GM18520 (cell line): ENCODE results near the gene NAA40.

Source experiments
- ATAC-seq: cut with Tn5 transposase; IDR thresholded peaks from one replicate; pipeline ENCODE4 v1.9.1; 2021; ENCODE audit not compliant: unreplicated experiment

NAA40 gene

DNA sequence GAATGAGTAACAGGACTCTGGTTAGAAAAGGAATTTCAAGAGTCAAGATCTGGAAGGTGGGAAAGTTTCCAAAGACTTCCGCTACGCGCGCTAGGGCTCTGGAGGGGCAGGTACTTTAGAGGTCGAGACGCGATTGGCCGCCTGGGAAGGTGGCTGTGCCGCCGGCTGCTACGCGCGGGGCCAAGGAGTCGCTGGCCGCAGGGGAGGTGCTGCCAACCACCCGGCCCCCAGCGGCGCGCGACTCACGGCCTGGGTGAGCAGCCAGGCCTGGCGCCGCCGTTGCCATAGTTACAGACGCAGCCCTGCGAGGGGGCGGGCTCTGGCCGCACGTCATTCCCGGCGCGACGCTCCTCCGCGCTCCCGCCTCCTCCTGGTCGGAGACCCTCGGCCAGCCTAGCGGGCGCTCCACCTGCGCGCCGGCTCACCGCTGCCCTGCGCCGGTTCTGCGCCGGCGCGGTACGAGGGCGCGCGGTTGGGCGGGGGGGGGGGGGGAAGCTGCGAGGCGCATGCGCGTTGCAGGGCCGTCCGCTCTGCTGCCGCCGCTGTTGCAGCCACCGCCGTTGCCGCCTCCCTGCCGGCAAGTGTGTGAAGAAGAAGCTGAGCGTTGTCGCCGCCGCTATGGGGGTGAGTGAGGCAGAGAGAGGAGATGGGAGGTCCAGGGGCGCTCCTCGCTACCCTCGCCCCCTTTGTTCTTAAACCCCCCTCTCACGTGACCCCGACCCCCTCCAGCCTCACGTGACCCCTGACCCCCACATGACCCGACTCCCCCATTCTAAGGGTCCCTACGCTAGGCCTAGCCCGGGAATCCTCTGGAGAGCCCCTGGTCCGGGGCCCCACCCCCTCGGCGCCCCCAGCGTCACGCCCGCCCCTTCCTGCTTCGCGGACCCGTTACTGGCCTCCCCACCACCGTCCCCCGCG lies at the start of gene NAA40:
Gene NAA40 (plus strand): TSS at position 524 of the 918 bp plus-strand sequence. CDS start 95 bp downstream, at position 619.
- peak; percentile 94 for ATAC-seq

DNA sequence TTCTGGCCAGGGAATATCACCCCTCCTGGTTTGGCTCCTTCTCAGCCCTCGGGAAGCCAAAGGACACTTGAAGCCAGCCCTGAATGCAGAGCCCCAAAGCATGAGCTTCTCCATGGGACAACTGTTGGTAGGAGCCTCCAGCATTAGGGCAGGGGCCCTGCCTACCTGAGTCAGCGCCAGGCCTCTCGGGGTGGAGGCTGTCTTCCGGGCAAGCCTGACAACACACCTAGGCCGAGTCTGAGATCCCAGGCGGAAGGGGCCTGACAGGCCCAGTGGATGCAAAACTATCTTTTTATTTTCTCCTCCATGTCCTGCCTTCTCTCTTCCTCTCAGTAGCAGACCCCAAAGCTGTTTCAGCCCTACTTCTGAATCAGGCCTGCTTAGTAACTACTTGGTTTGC lies 49.5 kb upstream of the NAA40 start:
- no peak for ATAC-seq

DNA sequence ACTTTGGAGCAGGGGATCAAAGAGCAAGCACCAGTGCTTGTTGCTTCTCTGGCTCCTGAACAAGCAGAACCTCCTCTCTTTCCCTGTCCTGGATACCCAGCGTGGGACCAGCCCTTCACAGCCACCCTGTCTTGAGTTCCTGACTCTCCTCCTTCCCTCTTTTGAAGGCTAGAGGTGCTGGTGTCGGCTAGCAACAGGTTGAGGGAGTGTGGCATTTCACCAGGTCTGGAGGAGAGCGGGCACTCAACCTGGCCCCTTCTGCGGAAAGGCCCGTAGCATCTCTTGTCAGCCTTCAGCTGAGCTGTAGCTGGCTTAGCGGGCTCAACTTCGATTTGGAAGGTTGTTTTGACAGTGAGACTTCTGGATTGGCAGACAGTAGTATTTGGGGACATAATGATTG lies 48.4 kb upstream of the NAA40 start:
- ATAC-seq, result no peak

DNA sequence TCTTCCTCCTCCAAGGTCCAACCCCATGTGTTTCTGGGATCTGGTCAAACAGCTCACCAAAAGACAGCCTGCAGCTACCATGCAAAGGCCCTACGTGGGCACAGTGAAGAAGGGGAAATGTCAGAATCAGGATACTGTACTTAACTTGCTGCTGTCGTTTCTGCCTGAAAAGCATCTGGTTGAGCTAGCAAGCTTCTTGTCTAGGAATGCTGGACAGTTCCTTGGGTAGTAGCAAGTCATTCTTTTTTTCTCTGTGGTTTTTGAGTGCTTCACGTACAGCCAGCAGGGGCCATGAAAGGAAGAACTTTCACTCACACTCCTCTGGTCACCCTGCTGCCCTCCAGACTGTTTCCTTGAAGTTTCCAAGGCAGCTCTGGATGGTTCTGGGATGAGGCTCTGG lies 46.6 kb upstream of the NAA40 start:
- ATAC-seq, result no peak

DNA sequence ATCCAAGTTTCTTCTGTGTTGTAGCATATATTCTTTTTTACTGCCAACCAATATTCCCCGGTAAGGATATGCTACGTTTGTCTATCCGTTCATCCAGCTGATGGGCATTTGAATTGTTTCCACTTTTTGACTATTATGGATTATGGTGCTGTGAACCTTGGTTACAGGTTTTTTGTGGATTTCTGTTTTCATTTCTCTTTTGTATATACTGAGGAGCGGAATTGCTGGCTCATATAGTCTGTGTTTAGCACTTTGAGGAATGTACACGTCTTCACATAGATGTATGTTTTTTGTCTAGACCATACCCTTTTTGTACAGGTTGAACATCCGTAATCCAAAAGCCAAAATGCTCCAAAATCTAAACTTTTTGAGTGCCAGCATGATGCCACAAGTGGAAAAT lies 45.4 kb upstream of the NAA40 start:
- no peak for ATAC-seq

DNA sequence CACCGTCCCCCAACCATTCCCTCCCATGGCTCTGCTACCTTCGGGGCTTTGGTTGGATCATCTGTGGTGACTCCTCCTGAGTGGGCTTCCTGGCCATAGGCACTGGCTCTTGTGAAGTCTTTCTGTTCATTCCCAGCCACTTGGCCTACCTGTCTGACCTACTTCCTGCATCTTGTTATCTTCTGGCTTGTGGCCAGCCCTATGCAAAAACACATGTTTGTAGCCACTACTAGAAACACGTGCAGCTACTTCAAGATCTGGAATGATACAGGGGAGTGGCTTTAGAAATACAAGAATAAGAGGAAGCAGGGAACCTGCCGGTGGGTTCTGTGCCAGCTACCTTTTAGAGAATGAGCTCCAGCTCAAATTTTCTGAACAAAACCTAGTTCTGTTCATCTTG lies 42.7 kb upstream of the NAA40 start:
- no peak for ATAC-seq

DNA sequence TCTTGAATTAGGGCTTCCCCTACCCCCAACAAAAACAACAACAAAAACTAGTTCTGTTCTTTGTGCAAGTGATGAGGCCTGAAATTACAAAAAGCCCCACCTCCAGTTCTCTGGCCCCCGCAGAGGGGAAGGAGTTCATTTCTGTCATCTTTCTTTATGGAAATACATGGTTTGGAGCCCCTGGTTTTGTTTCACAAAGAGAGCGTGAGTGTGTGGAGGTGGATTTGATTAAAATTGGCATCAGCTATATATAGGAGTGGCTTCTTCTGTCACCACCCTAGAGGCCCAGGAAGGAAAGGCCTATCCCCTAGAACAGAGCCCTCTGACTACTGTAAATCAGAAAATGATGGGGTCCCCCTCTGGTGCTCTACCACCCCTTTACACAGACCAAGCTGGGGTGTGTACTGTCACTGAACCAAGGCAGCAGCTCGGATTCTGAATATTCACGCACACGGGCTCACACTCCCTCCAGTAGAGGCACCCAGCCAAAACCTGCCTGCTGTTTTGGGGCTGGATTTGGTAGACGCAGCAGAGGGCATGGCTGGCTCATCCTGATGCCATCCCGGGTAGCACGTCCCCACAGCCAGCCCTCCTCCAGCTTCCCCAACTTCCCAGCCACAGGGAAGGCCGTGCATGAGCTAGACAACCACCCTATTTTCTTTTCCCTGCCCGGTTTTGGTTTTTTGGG lies 41.2 kb upstream of the NAA40 start:
- ATAC-seq, result no peak

DNA sequence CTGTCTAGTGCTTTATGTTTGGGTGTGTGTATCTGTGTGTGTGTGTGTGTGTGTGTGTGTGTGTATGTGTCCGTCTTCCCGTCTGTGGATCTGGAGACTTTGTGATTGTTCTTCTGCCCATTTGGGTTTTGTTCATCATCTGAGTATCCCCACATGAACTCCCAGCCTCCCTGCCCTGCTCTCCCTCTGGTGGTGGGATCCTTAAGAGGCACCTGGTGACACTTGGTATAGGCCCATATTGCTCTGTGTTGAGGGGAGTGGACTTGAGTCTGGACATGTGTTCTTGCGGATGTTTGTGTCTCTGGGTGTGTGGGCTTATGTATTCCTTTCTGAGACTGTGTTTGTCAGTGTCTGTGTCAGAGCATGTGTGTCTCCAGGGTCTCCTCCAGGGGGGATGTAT lies 37.1 kb upstream of the NAA40 start:
- ATAC-seq, result no peak

DNA sequence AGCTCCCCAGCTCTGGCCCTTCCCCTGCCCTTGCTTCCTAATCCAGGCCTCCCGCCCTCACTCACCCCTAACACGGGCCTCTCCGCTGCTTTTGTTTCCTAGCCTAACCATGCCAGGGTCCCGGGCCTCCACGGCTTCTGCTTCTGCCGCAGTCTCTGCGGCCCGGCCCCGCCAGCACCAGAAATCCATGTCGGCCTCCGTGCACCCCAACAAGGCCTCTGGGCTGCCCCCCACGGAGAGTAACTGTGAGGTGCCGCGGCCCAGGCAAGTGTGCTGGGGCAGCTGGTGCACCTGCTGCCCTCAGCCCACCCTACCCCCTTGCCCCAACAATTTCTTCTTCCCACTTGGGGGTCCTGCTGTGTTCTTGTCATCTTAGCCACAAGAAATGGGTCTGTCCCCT lies 34.9 kb upstream of the NAA40 start:
- no peak for ATAC-seq

DNA sequence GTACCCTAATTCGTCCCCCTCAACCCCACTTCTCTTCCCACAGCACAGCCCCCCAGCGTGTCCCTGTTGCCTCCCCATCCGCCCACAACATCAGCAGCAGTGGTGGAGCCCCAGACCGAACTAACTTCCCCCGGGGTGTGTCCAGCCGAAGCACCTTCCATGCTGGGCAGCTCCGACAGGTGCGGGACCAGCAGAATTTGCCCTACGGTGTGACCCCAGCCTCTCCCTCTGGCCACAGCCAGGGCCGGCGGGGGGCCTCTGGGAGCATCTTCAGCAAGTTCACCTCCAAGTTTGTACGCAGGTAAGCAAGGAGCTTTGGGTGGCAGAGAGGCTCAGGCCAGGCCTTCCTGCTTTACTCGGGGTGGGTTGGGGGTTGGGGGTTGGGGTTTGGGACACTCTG lies 34.1 kb upstream of the NAA40 start:
- no peak for ATAC-seq

DNA sequence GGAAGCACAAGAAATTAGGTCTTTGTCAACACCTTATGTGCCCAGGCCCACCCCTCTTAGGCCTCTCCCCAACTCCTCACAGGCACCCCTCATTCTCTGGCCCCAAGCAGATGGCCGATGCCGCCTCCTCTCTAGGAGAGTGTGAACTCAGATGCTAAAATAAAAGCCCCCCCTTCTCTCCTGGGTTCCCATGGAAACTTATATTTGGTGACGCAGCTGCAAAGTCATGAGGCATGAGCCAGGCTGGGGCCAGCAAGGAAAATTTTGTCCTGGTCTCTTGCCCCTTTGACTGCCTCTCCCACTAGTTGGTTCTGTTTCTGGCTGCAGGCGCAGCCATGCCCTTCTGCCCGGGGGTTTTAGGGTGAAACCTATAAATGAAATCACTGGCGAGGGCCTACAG lies 33.6 kb upstream of the NAA40 start:
- no peak for ATAC-seq

DNA sequence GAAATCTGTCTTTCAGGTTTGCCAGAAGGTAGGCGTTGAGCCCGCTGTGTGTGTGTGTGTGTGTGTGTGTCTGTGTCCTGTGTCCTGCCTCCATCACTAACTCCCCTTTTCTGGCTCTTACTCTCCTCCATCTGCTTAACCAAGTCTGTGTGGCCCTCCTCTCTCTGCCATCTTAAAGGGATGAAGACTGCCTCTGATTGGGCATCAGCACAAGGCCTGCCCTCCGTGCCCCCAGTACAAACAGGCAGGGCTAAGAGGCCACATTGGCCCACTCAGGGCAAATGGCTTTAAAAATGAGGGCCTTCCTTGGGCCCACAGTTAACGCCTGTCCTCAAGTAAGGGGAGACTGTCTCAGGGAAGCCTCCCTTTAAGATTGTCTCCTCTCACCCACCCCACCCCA lies 32.7 kb upstream of the NAA40 start:
- no peak for ATAC-seq

DNA sequence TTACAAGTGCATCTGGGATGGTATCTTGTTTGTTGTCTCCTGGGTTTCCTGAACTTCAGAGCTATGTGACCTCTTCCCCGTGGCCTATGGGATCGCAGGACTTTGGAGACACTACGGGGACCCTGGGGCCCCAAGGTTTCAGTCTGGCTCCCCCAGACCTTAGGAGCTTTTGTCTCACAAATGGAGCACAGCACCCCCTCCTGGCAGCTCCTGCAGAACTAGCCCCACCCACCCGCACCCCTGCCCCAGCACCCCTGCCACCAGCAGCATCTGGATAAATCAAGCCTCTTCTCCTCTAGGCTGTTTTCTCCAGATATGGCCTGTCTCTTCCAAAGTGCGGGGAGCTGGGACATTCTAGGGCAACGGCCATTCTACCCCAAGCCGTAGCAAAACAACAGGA lies 32.2 kb upstream of the NAA40 start:
- no peak for ATAC-seq

DNA sequence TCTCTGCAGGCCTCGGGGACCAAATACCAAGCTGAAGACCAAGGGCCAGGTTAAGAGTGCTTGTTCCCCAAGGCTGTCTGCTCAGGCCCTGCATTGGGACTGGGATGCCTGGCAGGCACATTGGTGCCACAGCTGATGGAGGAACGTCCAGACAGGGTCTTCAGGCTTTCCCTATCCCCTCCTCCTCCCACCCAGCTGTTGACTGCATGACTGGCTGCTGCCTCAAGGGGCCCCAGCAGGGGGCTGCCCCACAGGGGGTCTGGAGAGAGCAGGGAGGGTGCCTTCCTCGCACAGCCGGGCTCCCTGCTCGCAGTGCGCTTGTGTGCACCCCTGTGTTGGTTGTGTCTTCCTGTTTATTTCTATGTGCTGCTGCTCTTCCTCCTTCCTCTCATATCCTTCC lies 31.7 kb upstream of the NAA40 start:
- no peak for ATAC-seq

DNA sequence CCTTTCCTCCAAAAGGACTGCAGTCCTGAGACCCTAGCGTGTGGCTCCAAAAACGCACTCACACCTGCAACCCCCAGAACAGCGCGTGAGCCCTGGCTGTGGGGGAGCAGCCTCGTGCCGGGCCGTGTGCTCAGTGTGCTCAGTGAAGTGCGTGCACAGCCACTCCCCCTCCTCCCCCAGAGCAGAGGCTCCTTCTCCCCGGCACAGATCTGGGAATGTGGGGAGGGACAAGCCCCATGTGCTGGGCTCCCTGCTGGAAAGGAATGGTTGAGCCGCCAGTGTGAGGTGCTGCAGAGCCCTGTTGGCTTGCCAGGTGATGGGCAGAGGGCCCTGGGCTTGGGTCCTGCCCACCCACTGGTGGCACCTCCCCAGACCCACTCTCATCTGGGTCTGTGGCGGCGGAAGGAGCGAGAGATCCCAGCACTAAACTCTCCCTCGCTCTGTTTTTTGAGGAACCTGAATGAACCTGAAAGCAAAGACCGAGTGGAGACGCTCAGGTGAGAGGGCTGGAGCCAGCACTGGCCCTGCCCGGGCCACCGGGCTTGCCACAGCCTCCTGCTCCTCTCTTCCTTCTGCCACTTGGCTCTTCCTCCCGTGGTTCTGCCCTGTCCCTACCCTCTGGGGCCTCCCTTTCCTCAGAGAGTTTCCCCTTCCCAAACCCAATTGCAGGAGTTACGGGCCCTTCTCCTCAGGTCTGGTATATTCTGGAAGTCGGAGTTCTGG lies 30.8 kb upstream of the NAA40 start:
- no peak for ATAC-seq

DNA sequence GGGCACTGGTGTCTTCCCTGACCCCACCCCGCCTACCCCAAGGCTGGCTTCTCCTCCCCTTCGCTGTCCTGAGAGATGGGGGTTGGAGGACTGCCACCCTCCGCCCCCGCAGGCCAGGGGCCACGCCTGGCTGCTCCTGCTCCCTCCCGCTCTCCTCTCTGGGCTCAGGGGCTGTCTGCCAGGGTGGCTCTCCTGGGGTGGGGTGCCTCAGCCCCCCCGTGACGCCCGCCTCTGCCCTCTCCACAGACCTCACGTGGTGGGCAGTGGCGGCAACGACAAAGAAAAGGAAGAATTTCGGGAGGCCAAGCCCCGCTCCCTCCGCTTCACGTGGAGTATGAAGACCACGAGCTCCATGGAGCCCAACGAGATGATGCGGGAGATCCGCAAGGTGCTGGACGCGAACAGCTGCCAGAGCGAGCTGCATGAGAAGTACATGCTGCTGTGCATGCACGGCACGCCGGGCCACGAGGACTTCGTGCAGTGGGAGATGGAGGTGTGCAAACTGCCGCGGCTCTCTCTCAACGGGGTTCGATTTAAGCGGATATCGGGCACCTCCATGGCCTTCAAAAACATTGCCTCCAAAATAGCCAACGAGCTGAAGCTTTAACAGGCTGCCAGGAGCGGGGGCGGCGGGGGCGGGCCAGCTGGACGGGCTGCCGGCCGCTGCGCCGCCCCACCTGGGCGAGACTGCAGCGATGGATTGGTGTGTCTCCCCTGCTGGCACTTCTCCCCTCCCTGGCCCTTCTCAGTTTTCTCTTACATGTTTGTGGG lies 30.0 kb upstream of the NAA40 start:
- ATAC-seq, result no peak

DNA sequence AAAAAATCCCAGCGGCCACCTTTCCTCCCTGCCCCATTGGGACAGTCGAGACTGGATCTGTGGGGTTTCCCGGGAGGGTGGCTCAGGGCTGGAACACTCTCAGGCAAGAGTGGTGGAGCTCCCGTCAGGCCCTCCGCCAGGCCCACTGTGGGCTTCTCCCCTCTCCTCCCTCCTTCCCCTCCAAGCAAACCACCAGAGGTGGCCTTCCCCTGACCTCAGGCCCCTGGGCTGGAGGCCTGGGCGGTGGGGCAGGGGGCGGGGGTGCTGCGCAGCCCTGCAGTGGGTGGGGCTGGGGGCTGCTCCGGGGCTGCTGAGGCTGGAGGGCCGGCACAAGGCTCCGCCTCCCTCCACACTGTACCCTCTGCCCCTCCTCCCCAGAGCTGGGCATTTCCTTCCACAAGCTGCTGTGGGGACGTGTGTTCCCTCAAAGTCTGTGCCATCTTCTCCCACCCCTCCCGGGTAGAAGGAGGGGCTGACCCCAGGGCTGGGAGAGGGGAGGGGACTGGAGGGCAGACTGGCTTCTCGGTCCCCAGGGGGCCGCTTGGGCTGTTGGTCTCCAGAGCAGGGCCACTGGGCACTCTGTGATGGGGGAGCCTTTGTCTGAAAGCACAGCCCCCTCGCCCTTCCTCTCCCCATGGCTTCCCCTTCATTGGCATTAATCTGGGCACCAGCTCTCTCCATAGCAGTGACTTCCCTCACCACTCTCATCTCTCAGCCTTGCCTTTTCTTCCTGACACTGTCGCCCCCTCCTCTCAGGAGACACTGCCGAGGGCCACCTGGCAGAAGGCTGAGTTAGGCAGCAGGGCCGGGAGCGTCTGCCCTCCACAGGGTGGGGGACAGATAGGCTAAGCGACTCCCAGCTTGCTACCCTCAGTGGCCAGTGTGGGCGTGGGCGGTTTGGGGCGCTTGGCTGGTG lies 29.0 kb upstream of the NAA40 start:
- ATAC-seq, result no peak

DNA sequence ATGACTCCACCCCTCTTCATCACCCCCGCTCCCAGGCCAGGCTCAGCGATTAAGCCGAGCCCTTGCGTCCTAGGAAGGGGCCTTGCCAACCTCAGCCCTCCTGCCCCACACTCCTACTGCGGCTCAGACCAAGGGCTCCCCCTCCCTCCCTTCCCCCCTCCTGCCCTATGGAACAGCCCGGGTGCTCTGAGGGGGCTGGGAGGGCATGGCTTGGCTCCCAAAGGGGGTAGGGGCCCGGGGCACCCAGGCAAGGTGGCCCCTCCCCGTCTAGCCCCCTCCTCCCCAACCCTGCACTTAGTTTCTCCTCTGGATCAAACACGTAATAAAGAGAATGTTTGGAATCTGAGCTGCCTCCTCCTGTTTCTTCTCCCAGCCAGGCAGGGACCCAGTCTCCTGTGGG lies 28.1 kb upstream of the NAA40 start:
- ATAC-seq, result no peak

DNA sequence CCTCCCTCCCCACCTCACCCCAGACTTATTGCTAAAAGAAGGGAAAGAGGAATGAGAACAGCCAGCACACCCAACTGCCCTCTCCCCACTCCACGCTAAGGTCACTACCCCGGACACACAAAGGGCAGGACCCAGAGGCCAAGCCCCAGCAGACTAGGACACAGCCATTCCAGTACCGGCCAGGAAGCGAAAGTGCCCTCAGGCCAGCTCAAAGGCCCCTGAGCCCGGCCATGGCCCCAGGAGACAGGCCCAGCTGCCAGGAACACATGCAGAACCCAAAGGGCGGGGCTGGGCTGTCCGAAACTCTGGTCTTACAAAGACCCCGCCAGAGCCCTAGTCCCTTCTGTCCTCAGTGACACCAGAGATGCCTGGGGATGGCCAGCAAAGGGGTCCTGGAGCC lies 27.4 kb upstream of the NAA40 start:
- ATAC-seq, result no peak

DNA sequence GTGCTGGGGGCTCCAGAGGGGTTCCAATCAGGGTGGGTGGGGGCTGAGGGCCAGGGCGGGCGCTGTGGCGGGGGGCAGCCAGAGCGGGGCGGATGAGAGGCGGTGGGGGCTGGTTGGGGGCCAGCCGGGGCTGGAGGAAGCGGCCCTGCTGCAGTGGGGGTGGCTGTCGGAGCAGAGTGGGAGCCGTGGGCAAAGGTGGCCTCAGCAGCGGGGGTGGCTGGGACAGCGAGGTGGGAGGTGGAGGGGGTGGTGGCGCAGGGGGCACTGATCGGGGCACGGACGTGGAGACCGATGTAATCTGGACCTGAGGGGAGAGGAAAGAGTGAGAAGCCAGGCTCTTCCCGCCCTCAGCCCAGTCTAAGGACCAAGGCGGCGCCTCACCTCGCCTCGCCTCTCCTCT lies 26.9 kb upstream of the NAA40 start:
- ATAC-seq, result no peak
